ENCODE data around the gene PRPS1L1. TPM values are rescaled to one million over a fixed set of nuclear protein-coding genes. Genes with fewer than 3 reads are reported as not detected.

Gene PRPS1L1
- polyA plus RNA-seq, 3 donors, result not detected

- no peak overlapping the region for H3K27ac ChIP-seq (ENCODE audit: low read depth, low read length)
- 71 to 85% (median 74%) methylated on average over 5 of the region's 5 CpGs for WGBS, 3 donors
Observed at GRCh38 chr7:18018296-18019215, 9.1 kb downstream of the PRPS1L1 start.

DNA sequence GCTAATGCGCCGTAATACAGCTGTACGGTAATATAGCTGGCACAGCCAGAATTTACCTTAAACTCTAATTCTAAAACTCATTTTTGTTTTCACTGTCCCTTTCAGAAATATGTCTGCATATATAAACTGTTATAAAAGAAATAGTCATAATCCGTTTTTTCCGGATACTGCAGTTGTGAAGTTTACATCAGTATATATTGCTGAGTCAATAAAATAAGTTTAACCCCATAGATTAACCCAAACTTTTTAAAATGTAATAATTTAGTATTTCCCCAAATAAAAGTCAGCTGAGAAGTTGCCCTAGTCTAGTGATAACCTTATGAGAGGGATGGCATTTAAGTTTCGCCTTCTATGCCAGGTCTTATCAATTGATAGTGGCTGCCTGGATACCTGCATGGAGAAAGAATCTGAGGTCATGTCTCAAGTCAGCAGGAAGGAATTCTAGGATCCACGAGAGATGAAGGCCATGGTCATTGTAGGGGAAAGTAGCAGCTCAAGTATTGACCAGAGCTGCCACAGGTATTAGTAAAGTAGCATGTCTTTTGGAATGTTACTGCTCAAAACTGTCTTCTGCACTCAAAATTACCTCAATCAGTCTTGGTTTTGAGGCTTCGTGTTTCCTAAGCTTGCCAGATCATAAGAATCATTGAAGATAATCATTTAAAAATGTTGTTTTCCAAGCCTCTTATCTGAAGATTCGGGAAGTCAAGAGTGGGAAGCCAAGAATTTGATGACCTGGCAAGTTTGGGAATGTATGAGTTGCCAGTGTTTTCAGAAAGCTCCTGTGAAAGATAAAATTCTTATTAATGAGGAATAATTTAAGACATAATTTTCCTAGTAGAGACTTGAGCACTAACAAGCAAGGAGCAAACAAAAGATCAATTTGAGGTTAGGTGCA lies 10.8 kb downstream of the PRPS1L1 start:
- 80 to 84% (median 83%) methylated on average over 9 of the region's 9 CpGs for WGBS, 3 donors
- no peak overlapping the region for H3K27ac ChIP-seq (ENCODE audit: low read depth, low read length)

DNA sequence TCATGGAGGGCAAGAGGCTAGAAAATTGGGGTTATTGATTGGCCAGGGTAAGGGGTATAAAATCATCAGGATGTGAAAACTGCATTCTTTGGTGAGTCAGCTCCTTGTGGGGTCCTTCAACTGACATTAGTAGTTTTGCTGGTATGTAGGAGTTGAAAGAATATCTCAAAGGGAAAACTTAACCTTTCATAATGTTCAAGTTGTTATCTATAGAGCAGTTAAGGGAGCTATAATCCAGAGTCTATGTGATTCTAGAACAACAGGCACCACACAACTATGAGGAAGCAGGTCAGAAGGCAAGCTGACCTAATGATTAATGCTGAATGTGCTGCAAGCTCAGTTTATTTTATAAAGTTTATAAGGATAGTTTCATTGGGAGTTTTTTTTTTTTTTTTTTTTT lies 13.7 kb downstream of the PRPS1L1 start:
- no peak overlapping the region for H3K27ac ChIP-seq (ENCODE audit: low read depth, low read length)

DNA sequence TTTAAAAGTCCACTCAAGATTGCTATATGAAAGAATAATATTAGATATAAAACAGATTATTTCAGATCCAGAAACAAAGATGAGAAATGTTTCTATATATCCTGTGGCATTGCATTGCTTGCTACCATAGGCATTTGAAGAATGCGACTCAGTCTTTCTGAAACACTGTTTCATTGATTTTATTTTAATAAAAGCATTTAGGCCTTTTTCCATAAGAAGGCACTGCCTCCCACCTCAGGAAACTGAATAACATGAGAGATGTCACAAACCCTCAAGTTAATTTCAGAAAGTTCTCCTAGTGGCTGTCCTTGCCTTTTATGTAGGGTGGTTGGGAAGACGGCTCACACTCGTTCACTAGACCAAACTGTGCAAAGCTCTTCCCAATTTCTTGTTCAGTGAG lies 23.3 kb downstream of the PRPS1L1 start:
- no peak overlapping the region for H3K27ac ChIP-seq (ENCODE audit: low read depth, low read length)
- WGBS, 3 donors, result 70 to 92% (median 89%) methylated on average over 3 of the region's 3 CpGs

DNA sequence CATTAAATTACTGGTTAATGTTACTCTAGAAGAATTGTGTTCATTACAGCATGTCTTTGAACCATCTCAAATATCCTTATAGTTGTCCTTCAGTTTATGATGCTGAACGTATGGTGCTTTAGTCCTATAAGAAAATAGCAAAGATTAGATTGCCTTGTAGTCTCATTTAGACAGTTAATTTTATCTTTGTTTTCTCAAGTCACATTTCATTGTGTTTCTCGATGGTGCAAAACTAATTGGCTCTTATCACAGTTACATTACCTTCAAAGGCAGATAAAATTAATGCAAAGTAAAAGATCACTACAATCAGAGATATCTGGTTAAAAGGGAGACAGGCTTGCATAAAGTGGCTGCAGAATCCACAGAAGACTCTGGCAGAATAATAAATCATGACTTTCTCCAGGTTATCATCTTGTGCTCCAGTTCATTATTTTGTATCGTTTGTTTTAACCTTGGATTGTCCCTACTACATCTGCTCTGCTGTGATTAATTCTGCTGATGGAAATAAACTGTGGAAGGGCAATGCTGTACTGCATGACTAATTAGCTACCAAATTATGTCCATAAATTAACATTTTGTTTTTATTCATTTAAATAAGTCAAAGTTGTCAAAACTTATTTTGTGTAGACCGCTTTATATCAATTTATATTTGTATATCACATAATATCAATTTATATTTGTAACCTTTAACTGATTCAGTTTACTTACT lies 24.2 kb downstream of the PRPS1L1 start:
- WGBS, 3 donors, result 45 to 77% (median 76%) methylated on average over 4 of the region's 4 CpGs
- H3K27ac ChIP-seq (ENCODE audit: low read depth, low read length), result no peak overlapping the region

GRCh38 chr7:17998692-17999091 lies 29.0 kb downstream of the PRPS1L1 start:
- no peak overlapping the region for H3K27ac ChIP-seq (ENCODE audit: low read depth, low read length)
- WGBS, 3 donors, result 79 to 92% (median 86%) methylated on average over 2 of the region's 2 CpGs

DNA sequence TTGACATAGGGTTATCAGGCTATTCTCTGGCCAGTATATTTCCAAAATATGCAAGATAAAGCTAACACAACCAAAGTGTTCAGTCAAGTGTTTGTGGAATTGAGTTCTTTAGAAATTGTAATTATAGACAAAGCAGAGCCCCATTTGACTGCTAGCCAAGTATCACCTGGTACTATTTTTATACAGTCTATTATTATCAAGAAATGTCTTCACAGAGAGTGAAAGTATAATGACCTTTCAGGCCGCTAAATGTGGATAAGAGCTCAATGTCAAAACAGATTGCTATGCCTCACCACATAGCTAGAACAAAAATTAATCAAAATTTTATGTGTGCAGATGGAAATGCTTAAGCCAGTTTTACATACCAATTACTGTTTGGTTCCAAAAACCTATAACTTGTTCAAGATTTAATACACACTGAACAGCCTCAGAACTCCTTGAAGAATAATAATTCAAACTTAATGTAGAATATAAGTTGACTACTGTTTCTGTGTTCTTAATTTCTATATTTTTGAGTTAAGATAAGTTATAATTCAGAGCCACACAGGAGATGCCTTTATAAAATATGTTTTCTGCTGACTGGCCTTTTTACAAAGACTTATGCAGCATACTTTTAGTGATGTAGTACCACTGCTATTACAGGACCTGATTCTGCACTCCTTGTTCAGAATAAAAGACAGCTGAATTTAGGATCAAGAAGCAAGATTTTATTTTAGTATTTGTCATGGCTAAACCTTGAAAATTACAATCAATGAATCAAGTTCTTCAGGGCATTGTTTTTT lies 31.0 kb downstream of the PRPS1L1 start:
- WGBS, 3 donors, result 0 to 18% (median 1%) methylated on average over 1 of the region's 1 CpG
- no peak overlapping the region for H3K27ac ChIP-seq (ENCODE audit: low read depth, low read length)

- WGBS, 3 donors, result 86 to 96% (median 94%) methylated on average over 2 of the region's 2 CpGs
- H3K27ac ChIP-seq (ENCODE audit: low read depth, low read length), result no peak overlapping the region
Observed at GRCh38 chr7:17996040-17996439, 31.6 kb downstream of the PRPS1L1 start.

DNA sequence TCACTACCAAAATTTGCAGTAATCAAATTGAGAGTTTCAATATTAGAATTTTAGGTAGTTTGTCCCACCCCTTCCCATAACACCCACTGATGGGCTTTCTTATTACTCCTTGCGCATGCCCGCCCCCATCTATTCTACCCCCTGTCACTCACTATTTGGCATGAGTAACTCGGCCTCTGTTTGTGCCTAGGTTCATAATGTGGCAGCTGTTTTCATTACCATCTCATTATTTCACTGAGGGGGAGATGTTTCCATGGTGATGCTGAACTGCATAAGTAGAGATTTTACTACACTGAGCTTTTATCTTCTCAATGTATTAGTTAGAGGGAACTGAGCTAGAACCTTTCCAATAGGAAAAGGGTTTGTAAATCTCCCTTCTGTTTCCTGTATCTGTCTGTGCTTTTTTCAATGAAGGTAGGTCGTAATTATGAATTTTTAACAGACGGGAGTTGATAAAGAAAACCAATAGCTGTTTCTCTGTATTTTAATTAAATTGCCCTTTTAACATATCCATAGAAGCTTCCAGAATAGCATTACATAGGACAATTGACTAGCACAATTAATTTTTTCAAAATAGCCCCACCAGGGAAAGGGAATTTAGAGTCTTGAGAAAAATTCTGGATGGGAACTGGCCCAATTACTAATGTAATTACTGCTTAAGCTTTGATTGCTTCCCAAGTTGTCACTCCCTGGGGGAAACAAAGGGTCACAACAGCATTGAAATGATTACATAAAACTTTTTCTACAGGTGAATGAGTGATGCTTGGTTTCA lies 33.4 kb downstream of the PRPS1L1 start:
- 70 to 73% (median 73%) methylated on average over 5 of the region's 5 CpGs for WGBS, 3 donors

DNA sequence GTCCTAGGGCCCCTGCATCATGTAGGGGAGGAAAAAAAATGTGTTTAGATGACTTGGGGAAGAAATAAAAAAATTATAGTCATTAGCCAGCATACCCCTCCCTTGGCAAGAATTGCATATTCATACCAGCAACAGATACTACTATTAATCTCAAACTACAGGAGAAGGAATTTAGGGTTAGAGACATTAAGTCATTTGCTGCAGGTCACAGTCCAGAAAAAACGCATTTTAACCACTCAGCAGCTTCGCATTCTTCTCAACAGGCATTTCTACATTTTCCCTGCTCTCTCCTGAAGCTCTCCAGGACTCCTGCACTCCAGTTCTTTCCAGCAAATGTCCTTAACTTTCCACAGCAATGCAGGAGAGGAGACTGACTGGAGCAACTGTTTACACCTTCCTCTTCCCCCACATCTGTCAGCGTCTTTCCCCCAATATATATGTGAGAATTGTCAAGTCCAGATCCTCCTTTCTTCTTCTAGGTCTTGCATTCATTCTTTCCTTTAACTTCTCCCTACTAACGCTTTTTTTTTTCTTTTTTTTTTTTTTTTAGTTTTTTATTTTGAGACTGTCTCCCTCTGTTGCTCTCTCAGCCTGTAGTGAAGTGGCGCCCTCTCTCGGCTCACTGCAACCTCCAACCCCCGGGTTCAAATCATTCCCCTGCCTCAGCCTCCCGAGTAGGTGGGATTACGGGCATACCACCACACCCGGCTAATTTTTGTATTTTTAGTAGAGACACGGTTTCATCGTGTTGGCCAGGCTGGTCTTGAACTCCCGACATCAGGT lies 35.6 kb downstream of the PRPS1L1 start:
- no peak overlapping the region for H3K27ac ChIP-seq (ENCODE audit: low read depth, low read length)
- WGBS, 3 donors, result 47 to 62% (median 55%) methylated on average over 13 of the region's 13 CpGs

More for the DNA sequence above, 33.4 kb downstream of the PRPS1L1 start:
- no peak overlapping the region for H3K27ac ChIP-seq (ENCODE audit: low read depth, low read length)

- WGBS, 3 donors, result 63 to 94% (median 94%) methylated on average over 3 of the region's 3 CpGs
- H3K27ac ChIP-seq (ENCODE audit: low read depth, low read length), result no peak overlapping the region
Observed at GRCh38 chr7:17990761-17991160, 36.9 kb downstream of the PRPS1L1 start.

DNA sequence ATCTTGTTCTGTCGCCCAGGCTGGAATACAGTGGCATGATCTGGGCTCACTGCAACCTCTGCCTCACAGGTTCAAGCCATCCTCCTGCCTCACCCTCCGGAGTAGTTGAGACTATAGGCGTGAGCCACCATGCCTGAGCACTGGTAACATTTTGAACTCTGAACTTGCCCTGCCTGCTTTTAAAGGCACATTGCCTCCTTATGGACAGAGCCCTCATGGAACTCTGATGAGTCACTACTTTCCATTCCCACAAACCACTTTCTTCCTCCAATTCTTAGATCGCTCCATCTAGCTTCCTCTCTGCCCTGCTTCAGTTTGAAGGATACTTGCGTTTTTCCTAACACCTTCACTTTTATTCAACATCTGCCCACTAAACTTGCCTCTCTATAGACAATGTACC lies 38.1 kb downstream of the PRPS1L1 start:
- 78 to 87% (median 86%) methylated on average over 5 of the region's 5 CpGs for WGBS, 3 donors
- H3K27ac ChIP-seq (ENCODE audit: low read depth, low read length), result no peak overlapping the region

DNA sequence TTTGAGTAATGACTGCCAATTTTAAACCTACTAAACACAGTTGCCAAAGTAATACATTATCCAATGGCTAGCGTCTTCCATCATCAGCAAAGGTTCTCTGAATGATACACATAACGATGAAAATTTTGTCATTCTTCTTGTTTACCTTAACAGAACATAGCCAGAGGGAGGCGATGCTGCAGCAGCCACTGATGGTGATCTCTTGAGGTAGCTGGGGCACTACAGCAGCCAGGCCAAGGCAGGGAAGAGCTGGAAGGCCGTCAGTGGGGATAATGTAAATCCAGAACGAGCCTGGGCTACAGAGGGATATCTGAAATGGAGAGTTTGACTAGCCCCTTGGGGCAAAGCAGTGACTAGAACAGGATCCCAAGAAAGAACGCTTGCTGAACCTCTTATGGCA lies 38.8 kb downstream of the PRPS1L1 start:
- no peak overlapping the region for H3K27ac ChIP-seq (ENCODE audit: low read depth, low read length)
- WGBS, 3 donors, result 90 to 96% (median 93%) methylated on average over 6 of the region's 6 CpGs

DNA sequence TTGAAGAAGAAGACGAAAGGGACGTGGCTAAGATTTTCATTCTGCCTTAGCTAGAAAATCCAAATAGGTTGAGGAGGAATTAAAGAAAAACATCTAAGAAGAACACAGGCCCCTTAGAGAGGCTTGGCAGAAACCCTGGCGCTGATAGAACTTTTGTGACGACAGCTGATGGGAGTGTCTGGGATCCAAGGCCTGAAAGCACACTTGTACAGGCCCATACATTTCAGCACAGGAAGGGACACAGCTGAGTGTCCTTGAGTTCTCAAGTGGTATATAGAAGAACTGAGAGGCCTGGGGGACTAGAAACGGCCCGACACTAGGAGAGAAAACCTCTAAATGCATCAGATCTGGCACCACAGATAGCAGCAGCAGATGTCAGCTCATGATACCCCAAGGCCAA lies 39.5 kb downstream of the PRPS1L1 start:
- 78 to 91% (median 91%) methylated on average over 6 of the region's 6 CpGs for WGBS, 3 donors

DNA sequence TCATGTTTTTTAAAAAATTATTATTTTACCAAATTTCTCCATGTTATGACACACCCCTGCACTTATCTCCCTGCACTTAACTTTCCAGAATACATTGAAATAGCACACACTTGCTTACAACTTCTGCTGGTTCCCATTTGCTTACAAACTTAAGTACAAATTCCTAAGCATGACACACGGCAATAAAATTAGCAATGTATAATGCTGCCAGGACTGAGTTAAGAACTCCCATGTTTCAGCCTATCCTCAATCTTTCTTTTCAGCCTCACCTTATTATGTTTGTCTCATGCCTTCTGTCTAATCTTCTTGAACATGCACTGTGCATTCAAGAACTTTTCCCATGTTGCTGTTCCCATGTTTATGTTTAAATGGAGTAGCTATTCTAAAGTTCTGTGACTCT lies 40.8 kb downstream of the PRPS1L1 start:
- H3K27ac ChIP-seq (ENCODE audit: low read depth, low read length), result no peak overlapping the region
- 55 to 63% (median 60%) methylated on average over 1 of the region's 1 CpG for WGBS, 3 donors

More for the DNA sequence above, 39.5 kb downstream of the PRPS1L1 start:
- H3K27ac ChIP-seq (ENCODE audit: low read depth, low read length), result no peak overlapping the region

DNA sequence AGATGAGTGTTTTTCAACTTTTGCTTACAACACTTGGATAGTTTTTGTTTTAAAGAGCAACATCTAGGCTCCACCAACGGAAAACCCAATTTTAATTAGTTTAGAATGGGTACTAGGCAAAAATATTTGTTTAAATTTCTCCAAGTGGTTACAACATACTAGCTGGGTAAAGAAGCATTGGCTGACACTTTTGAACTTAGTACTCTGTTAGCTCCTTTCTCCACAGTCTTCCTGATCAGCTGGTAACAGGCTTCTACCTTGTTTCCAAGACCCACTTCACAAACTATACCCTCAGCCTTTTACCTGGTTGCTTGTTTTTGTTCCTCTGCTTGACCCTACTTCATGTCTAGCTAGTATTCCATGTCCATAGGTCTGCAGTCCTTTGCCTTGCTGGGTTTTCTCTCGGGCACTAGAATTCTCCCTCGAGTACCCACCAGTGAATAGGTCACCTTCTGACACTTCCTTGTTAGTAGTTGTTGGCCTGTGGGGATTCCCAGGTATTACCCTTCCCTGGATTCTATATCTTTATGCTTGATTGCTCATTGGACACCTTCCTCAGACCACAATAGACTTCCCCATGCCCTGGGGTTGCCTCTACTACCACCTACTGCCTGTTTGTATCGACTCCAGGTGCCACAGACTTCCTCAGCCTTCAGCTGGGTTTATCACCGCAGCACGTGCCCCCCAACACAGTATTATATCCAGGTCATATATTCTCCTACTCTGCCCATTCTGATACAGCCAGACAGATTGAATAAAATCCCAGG lies 42.0 kb downstream of the PRPS1L1 start:
- H3K27ac ChIP-seq (ENCODE audit: low read depth, low read length), result no peak overlapping the region
- WGBS, 3 donors, result 83 to 92% (median 91%) methylated on average over 6 of the region's 6 CpGs

Measured in adipose tissue (tissue), 3 donors.